Heart left ventricle (tissue), 16 donors: ENCODE results near the gene ITIH5. TPM values are rescaled to one million over a fixed set of nuclear protein-coding genes. Genes with fewer than 3 reads are reported as not detected.

Source experiments
- ATAC-seq, 4 donors: fragments of 200-7000 bp; cut with Tn5 transposase; one replicate each; pipeline ENCODE4 v1.9.1; 2020 to 2022; ENCODE audit warnings: moderate library complexity in 4 of 4, mild to moderate bottlenecking in 3 of 4, moderate number of reproducible peaks in 1 of 4
- DNase-seq, 5 donors: peaks; one replicate each; pipeline ENCODE4 v3.0.0-alpha.2; 2020
- H3K27ac ChIP-seq, 12 donors: fragments of 200-600 bp; sonication (generic) in 4 of 12; one replicate each; pipeline versions ENCODE4 v1.5.0 to v1.8.0; 2016 to 2022; ENCODE audit warnings: mild to moderate bottlenecking in 2 of 12
- H3K27me3 ChIP-seq, 9 donors: fragments of 200-600 bp; sonication (generic) in 2 of 9; one replicate each; pipeline versions ENCODE4 v1.5.1 to v1.8.0; 2016 to 2022; ENCODE audit warnings: mild to moderate bottlenecking in 3 of 9
- H3K36me3 ChIP-seq, 9 donors: fragments of 200-600 bp; sonication (generic) in 2 of 9; one replicate each; pipeline versions ENCODE4 v1.5.0 to v1.8.0; 2018 to 2022; ENCODE audit warnings: mild to moderate bottlenecking in 2 of 9
- H3K4me1 ChIP-seq, 12 donors: fragments of 200-600 bp; sonication (generic) in 4 of 12; one replicate each; pipeline versions ENCODE4 v1.5.0 to v1.8.0; 2016 to 2022; ENCODE audit warnings: mild to moderate bottlenecking in 3 of 12
- H3K4me3 ChIP-seq, 12 donors: fragments of 200-600 bp; sonication (generic) in 4 of 12; one replicate each; pipeline versions ENCODE4 v1.5.0 to v1.8.0; 2017 to 2022; ENCODE audit warnings: mild to moderate bottlenecking in 9 of 12, moderate library complexity in 4 of 12
- H3K9me3 ChIP-seq, 12 donors: fragments of 200-600 bp; sonication (generic) in 4 of 12; one replicate each; pipeline versions ENCODE4 v1.5.0 to v1.8.0; 2016 to 2022; ENCODE audit warnings: mild to moderate bottlenecking in 1 of 12
- CTCF ChIP-seq, 12 donors: fragments of 200-600 bp; sonication (generic) in 4 of 12; IDR thresholded peaks; one replicate each; pipeline versions ENCODE4 v1.5.0 to v1.8.0; 2018 to 2022; ENCODE audit warnings: antibody characterized with exemption in 12 of 12, mild to moderate bottlenecking in 5 of 12
- POLR2A ChIP-seq, 2 donors: fragments of 450-650 bp; IDR thresholded peaks; one replicate each; pipeline ENCODE4 v1.6.1; 2017; ENCODE audit warnings: antibody characterized with exemption in 2 of 2, mild to moderate bottlenecking in 2 of 2, moderate library complexity in 2 of 2
- WGBS, 4 donors: extraction: QIAGEN DNeasy Blood & Tissue Kit in 2 of 4; methylation state at CpG; one replicate each; pipeline versions ENCODE4 v1.1.5 to v1.1.7; 2013 to 2018; 5-methylcytosine and 5-hydroxymethylcytosine counted together
- intact Hi-C, 10 donors: fragments of 100-400 bp; cut with DNase I; formaldehyde crosslinking; loops; one replicate each; pipeline versions ENCODE4 v1.11.1 to v1.14.2; 2022
- polyA plus RNA-seq, 2 donors: library from polyadenylated mRNA; stranded (reverse); fragments of 200-250 nt; gene quantifications; one replicate each; pipeline ENCODE4 v1.2.3, GENCODE V29; 2013
- total RNA-seq, 9 donors: library from RNA; depleted of rRNA in 2 of 9; stranded (reverse); fragments of >200 nt in 2 of 9; fragmentation: NEBNext Ultra II Directional in 3 of 9; extraction: Animal tissue kit (Norgen Biotek cat#: 25700) in 3 of 9; gene quantifications; one replicate each; pipeline versions ENCODE4 v1.1.0 to v1.2.4, GENCODE V29; 2016 to 2023
- donor health status: ischemic (EF 13 %, LVEDD 7.1; RV severe dilation, severe dysfunction).
- donor health status: healthy with polysubstance abuse.
- donor health status: DM: no; HTN: yes; CAD: no.
- donor health status: DM: no; HTN: no; CAD: no.
- donor health status: ischemic (EF 25% LVEDD 6.9; RV normal size, moderate dysfunction).
- donor health status: ischemic (EF 25% LVEDD 5.7; RV mildly dilated, moderate dysfunction).
- donor health status: healthy.
- donor health status: DM: yes; HTN: yes; CAD: no.
- donor health status: ischemic (EF 35%, LVEDD 5.7; RV mildly dilated, moderate dysfunction).
- donor health status: nonischemic (EF 11% LVEDD 7.7; RV severe dilation, severe dysfunction).
- donor health status: DM: yes; HTN: yes; CAD: no.
- donor health status: PGD.
- donor health status: ischemic (EF 29% LVEDD 5.4; RV normal size, mild dysfunction).
- donor health status: nonischemic (EF 23%, LVEDD 6.1; RV moderate dilation, normal function).

The ITIH5 gene
- total and polyA plus RNA-seq, 11 donors: 2.7 to 20.4 (median 7.1) TPM

- Histone ChIP-seq H3K9me3 (no peaks in the 10 kb centered on the region), H3K36me3 (no peaks in the 10 kb centered on the region), H3K27me3 (no peaks in the 10 kb centered on the region), H3K4me3 (no peak overlapping the region), H3K4me1 (peaks cover 0 to 35% (median 17%) of the 10 kb centered on the region in 12 donors), H3K27ac (peak overlapping the region in 7 of 12 donors; percentile 42 to 84 (median 79))
- TF ChIP-seq POLR2A (IDR thresholded peaks at IDR 0.05): no peak
- no peak for TF ChIP-seq CTCF (IDR thresholded peaks at IDR 0.05)
- 86 to 92% (median 91%) methylated on average over 10 of the region's 10 CpGs for WGBS, 4 donors
- no peak for DNase-seq
- intact Hi-C loops: no loop called here
- ATAC-seq: no peak
Observed at GRCh38 chr10:7546385-7546967, 120.3 kb downstream of the ITIH5 start.

- peak overlapping the region in 8 of 12 donors; percentile 13 to 84 (median 77) for H3K27ac ChIP-seq
- intact Hi-C loops: no loop called here
- no peak for ATAC-seq
- no peak for TF ChIP-seq CTCF (IDR thresholded peaks at IDR 0.05)
- no peaks in the 10 kb centered on the region for H3K36me3 ChIP-seq
- peaks cover 0 to 42% (median 19%) of the 10 kb centered on the region in 12 donors for H3K4me1 ChIP-seq
- H3K9me3 ChIP-seq: no peaks in the 10 kb centered on the region
- H3K27me3 ChIP-seq: no peaks in the 10 kb centered on the region
- WGBS, 4 donors: 51 to 81% (median 66%) methylated on average over 3 to 4 of the region's 4 CpGs
- DNase-seq: no peak
- H3K4me3 ChIP-seq: no peak overlapping the region
Observed at GRCh38 chr10:7545792-7546191, 121.0 kb downstream of the ITIH5 start.

- Histone ChIP-seq H3K27ac (peak overlapping the region in 10 of 12 donors; percentile 6 to 84 (median 65)), H3K36me3 (no peaks in the 10 kb centered on the region), H3K27me3 (no peaks in the 10 kb centered on the region), H3K4me3 (no peak overlapping the region), H3K4me1 (peaks cover 0 to 47% (median 20%) of the 10 kb centered on the region in 12 donors), H3K9me3 (no peaks in the 10 kb centered on the region)
- intact Hi-C loops: no loop called here
- DNase-seq (peak in 2 of 5 donors; percentile 52 to 59), ATAC-seq (peak in 1 of 4 donors; percentile 3)
- 55 to 73% (median 61%) methylated on average over 4 of the region's 4 CpGs for WGBS, 4 donors
- no peak for TF ChIP-seq POLR2A (IDR thresholded peaks at IDR 0.05)
- no peak for TF ChIP-seq CTCF (IDR thresholded peaks at IDR 0.05)
Observed at GRCh38 chr10:7545261-7545660, 121.5 kb downstream of the ITIH5 start.

- no peaks in the 10 kb centered on the region for H3K9me3 ChIP-seq
- DNase-seq (no peak), ATAC-seq (peak in 3 of 4 donors; percentile 26 to 45 (median 36))
- WGBS, 4 donors: 74 to 85% (median 82%) methylated on average over 6 of the region's 6 CpGs
- H3K4me3 ChIP-seq: no peak overlapping the region
- TF ChIP-seq CTCF (IDR thresholded peaks at IDR 0.05) (no peak), POLR2A (IDR thresholded peaks at IDR 0.05) (no peak)
- intact Hi-C loops: no loop called here
- peaks cover 0 to 47% (median 20%) of the 10 kb centered on the region in 12 donors for H3K4me1 ChIP-seq
- H3K36me3 ChIP-seq: no peaks in the 10 kb centered on the region
- no peaks in the 10 kb centered on the region for H3K27me3 ChIP-seq
- H3K27ac ChIP-seq: peak overlapping the region in 9 of 12 donors; percentile 19 to 84 (median 79)
Observed at GRCh38 chr10:7544203-7544602, 122.6 kb downstream of the ITIH5 start.
